ENCODE data around the gene CD200R1. TPM values are rescaled to one million over a fixed set of nuclear protein-coding genes. Genes with fewer than 3 reads are reported as not detected.

CD200R1 gene
- total and polyA plus RNA-seq, 2 of the 8 experiments (the other 6 are each of a cell fraction or from before 2014, with no cell fraction given), result 0.02 TPM; not detected in 1

GRCh38 chr3:112925969-112926368 is 48.9 kb downstream of the CD200R1 start:
- Histone ChIP-seq H3K9me3 (ENCODE audit: insufficient read depth in 2 of 2, low read depth in 1 of 2, low read length in 1 of 2) (no peaks in the 10 kb centered on the region), H3K23me2 (ENCODE audit: low read depth, low read length) (no peaks in the 10 kb centered on the region), H3K18ac (ENCODE audit: extremely low read depth, low read length) (no peak overlapping the region), H3K27ac (ENCODE audit: low read depth, low read length) (no peak overlapping the region), H2BK120ac (replicated peaks; ENCODE audit: low read depth, low read length) (no peak overlapping the region), H2BK20ac (ENCODE audit: low read length) (no peak overlapping the region), H3K4me3 (ENCODE audit: extremely low read depth in 1 of 4, insufficient read depth in 2 of 4, low read depth in 3 of 4, low read length in 4 of 4) (no peak overlapping the region), H2BK12ac (ENCODE audit: low read depth, low read length) (no peak overlapping the region), H2AFZ (ENCODE audit: low read length) (no peak overlapping the region), H4K5ac (ENCODE audit: insufficient read length, low read depth, low read length) (no peak overlapping the region), H3K56ac (replicated peaks; ENCODE audit: insufficient read length, low read depth, low read length) (no peak overlapping the region), H3K14ac (ENCODE audit: insufficient read length) (no peak overlapping the region), H3K9ac (replicated peaks in 1 of 4; ENCODE audit: extremely low read depth in 1 of 4, low read depth in 3 of 4, low read length in 3 of 4) (no peak overlapping the region), H3K79me2 (ENCODE audit: control insufficient read depth in 1 of 2, insufficient read depth in 2 of 2, low read length in 2 of 2) (no peaks in the 10 kb centered on the region), H3K27me3 (replicated peaks in 1 of 4; ENCODE audit: control insufficient read depth in 3 of 4, extremely low read depth in 1 of 4, insufficient read depth in 3 of 4, low read length in 3 of 4) (no peaks in the 10 kb centered on the region), H3K4me2 (ENCODE audit: insufficient read depth in 1 of 2, low read depth in 2 of 2, low read length in 2 of 2) (no peak overlapping the region), H4K20me1 (replicated peaks in 1 of 2; ENCODE audit: control insufficient read depth in 1 of 2, insufficient read depth in 2 of 2, low read length in 2 of 2) (no peaks in the 10 kb centered on the region), H3K4me1 (replicated peaks in 1 of 4; ENCODE audit: control insufficient read depth in 3 of 4, insufficient read depth in 4 of 4, low read length in 3 of 4) (no peaks in the 10 kb centered on the region), H3K36me3 (ENCODE audit: control insufficient read depth in 2 of 4, insufficient read depth in 4 of 4, low read length in 3 of 4) (no peaks in the 10 kb centered on the region), H3K79me1 (ENCODE audit: low read depth, low read length) (no peaks in the 10 kb centered on the region), H3K23ac (ENCODE audit: insufficient read length) (no peak overlapping the region), H2BK15ac (ENCODE audit: low read length) (no peak overlapping the region), H4K91ac (replicated peaks; ENCODE audit: insufficient read length, low read length) (no peak overlapping the region), H2AK5ac (ENCODE audit: low read depth, low read length) (no peak overlapping the region), H3K4ac (replicated peaks; ENCODE audit: insufficient read length, low read depth, low read length) (no peak overlapping the region), H2BK5ac (ENCODE audit: low read depth, low read length) (no peak overlapping the region), H4K8ac (ENCODE audit: extremely low read depth, insufficient read depth, low read length) (no peak overlapping the region)
- ChIA-PET POLR2A (ENCODE audit: partially characterized antibody) (no interaction called here), CTCF (ENCODE audit: partially characterized antibody) (no interaction called here)
- DNase-seq (ENCODE audit: low read depth in 1 of 2, low spot score in 2 of 2) (no peak), FAIRE-seq (no peak)
- 77% methylated on average over 2 of the region's 2 CpGs; no CpG with 5 or more reads in 1 of the 2 experiments for WGBS, 2 experiments (ENCODE audit: extremely low coverage in 1 of 2, insufficient coverage in 1 of 2, insufficient read length in 1 of 2, insufficient replicate concordance in 2 of 2, low coverage in 1 of 2, low lambda C conversion rate in 2 of 2, missing lambda C conversion rate in 1 of 2)
- no peak for TF ChIP-seq SRF (IDR thresholded peaks at IDR 0.05; ENCODE audit: low read depth, low read length)
- TF ChIP-seq POLR2AphosphoS5 (IDR thresholded peaks at IDR 0.05; ENCODE audit: low read depth, low read length), result no peak
- TF ChIP-seq CBX5 (IDR thresholded peaks at IDR 0.05; ENCODE audit: low read depth, low read length), result no peak
- TF ChIP-seq ATF3 (IDR thresholded peaks at IDR 0.05; ENCODE audit: insufficient read depth, low read depth, low read length), result no peak
- no peak for TF ChIP-seq EZH2 (IDR thresholded peaks at IDR 0.05; ENCODE audit: low read depth, low read length, severe bottlenecking)
- no peak for TF ChIP-seq RNF2 (IDR thresholded peaks at IDR 0.05; ENCODE audit: borderline replicate concordance, low read depth, low read length, missing control alignments, poor library complexity, severe bottlenecking)
- TF ChIP-seq TBP (IDR thresholded peaks at IDR 0.05; ENCODE audit: low read depth, low read length), result no peak
- TF ChIP-seq MAFK (IDR thresholded peaks at IDR 0.05; ENCODE audit: low read depth, low read length), result no peak
- no peak for TF ChIP-seq ASH2L (IDR thresholded peaks at IDR 0.05; ENCODE audit: low read length)
- TF ChIP-seq HDAC2 (IDR thresholded peaks at IDR 0.05; ENCODE audit: borderline replicate concordance in 1 of 2, low read depth in 2 of 2, low read length in 2 of 2), result no peak
- TF ChIP-seq SAP30 (IDR thresholded peaks at IDR 0.05; ENCODE audit: insufficient read depth, insufficient replicate concordance, low read length), result no peak
- TF ChIP-seq HDAC6 (IDR thresholded peaks at IDR 0.05; ENCODE audit: low read depth, low read length), result no peak
- no peak for TF ChIP-seq RBBP5 (IDR thresholded peaks at IDR 0.05; ENCODE audit: borderline replicate concordance, low read depth, low read length)
- TF ChIP-seq SIX5 (IDR thresholded peaks at IDR 0.05; ENCODE audit: low read depth, low read length), result no peak
